GM21515 (cell line): ENCODE data around the gene IRS2.

Experiments
- ATAC-seq: cut with Tn5 transposase; IDR thresholded peaks from one replicate; pipeline ENCODE4 v1.9.1; 2021; ENCODE audit not compliant: unreplicated experiment

Gene IRS2

DNA sequence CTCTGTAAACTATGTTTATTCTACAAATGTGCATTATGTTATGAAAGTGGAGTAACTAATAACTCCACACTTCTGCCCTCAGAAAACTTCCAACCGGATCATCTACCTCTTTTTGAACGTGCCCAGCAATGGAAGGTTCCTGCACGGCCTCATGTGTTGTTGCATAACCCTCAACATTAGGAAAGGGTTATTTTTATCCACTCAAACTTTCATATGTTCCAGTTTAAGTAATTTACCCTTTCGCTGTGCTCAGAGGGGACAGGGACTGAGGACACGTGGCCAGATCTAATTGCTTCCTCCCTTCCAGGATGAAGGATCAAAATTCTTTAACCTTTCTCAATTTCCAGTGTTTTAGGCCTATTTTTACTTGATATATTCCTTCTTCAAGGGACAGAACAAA, 29.6 kb downstream of the IRS2 start:
- ATAC-seq, result no peak

DNA sequence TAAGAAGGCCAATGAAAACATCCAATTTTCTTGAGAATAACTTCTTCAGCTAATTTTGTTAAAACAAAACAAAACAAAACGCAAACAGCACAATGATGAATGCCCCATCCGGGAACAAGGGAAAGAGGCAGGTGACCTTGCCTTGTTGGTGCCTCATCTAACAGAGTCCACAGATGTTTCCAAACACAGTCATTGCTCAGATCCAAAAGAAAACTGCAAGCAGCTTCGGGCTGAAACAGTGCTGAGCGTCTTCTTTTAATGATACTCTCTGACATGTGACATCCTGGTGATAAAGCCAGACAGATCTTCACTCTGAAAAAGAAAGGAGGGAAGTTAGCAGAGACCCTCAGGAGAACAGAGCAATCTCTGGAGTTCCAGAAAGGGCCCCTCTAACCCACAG, 30.4 kb downstream of the IRS2 start:
- no peak for ATAC-seq

- no peak for ATAC-seq
Observed at GRCh38 chr13:109755551-109755950, 30.8 kb downstream of the IRS2 start.

DNA sequence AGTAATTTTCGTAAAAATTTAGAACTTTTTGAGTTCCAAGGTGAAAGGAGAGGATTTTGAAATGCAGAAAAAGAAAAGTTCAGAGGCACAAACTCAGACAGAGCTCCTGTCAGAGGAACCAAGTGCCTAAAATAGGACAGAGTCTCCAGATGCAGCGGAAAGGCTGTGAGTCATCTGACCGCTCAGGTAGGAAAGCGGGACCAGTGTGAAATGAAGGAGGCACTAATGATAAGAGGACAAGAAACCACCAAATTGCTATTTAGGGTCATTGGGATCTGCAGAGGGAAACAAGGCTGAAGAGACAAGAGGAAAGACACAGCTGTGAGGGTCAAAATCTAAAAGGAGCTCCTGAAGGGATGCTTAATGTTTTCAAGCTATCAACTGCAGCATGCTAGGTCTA, 34.9 kb downstream of the IRS2 start:
- ATAC-seq, result no peak

- ATAC-seq, result no peak
Observed at GRCh38 chr13:109750221-109750775, 36.1 kb downstream of the IRS2 start.

GRCh38 chr13:109749365-109749764, 37.0 kb downstream of the IRS2 start:
- no peak for ATAC-seq

GRCh38 chr13:109748677-109749076, 37.7 kb downstream of the IRS2 start:
- ATAC-seq, result no peak

- no peak for ATAC-seq
Observed at GRCh38 chr13:109747524-109747923, 38.9 kb downstream of the IRS2 start.

- ATAC-seq, result no peak
Observed at GRCh38 chr13:109746364-109746763, 40.0 kb downstream of the IRS2 start.

DNA sequence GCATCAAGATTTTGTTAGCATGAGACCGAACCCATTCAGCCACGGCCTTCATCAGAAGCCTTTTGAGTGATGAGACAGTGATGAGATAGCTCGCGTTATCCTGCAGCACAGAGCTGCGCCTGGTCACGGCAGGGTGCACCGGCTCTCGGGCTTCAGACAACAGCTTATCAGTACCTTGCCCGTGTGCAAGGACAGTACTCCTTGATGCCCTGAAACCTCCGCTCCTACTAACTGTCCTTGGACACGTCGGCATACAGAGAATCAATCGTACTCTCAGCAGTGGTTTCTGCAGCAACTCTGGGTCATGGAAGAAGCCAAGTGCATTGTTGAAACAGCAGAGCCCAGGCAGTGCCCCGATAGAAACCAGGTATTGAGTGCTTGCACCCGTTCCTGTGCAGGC, 40.7 kb downstream of the IRS2 start:
- ATAC-seq, result no peak

- ATAC-seq, result no peak
Observed at GRCh38 chr13:109745060-109745459, 41.3 kb downstream of the IRS2 start.

DNA sequence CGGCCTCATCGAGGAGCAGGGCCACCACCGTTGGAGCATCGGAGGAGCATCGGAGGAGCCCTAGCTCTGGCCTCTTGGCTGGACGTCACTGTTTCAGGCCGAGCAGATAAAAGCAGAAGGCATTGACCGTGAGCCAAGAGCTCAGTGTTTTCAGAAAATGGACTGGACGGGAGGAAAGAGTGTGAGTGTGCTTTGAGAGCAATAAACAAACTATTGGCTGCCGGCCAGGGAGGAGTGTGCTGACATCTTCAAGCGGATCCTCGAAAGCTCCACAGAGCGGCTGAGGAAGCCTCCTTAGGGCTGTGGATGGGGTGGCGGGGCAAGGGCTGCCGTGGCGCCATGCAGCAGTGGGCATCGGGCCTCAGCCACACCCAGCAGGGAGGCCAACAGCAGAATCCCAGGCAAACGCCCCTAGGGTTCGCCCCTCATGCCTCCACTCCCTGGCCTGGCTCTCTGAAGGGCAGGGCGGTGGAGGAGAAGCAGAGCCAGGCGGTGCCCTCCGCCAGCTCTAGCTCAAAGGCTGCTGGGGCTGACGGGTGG, 41.8 kb downstream of the IRS2 start:
- no peak for ATAC-seq

DNA sequence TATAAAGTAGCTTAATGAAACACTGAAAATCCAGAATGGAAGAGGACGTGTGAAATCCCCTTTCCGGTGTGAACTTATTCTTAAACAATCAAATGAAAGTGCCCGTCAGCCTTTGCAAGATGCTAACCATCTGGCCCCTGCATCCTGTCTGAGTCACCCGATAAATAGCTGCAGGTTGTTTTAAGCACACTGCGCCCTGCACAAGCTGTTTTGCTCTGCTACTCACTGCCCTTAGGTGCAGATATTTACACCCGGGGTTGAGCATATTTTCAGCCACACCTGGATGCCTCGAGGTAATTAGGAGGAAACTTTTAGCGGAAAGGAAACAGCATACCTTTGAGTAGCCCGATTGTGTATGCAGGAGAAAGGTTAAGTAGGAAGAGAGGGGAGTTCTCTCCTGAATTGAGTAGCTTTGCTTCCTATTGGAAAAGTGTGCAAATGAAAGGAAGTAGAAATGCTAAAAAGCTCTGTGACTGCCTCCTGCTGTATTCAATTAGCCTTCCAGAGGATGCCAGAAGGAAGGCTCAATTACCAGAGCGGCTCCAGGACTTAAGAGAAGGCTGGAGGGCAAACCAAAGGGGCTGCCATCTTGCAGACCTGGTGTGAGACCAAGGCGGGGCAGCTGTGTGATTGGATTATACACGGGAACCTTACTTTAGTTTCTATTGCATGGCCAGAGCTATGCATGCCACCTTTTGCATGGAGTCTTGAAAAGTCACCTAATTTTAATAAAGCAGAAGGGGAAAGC, 42.5 kb downstream of the IRS2 start:
- ATAC-seq, result no peak

GRCh38 chr13:109741966-109742365, 44.4 kb downstream of the IRS2 start:
- no peak for ATAC-seq

DNA sequence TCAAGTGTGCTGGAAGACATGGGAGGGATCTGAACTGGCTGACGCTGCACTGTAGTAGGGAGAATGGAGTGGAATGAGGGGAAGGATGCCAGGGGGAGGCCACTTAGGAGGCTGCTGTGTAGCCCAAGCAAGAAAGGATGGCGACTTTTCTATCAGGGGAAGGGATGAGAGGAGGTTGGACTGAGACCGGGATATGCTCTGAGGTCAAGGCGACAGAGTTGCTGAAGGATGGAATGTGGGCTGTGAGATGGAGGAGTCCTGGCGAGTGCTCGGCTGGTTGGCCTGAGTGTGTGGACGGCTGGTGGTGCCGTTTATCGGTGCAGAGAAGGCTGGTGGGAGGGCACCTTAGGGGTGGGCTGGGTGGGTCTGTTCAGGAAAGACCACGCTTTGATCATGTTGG, 45.7 kb downstream of the IRS2 start:
- no peak for ATAC-seq

DNA sequence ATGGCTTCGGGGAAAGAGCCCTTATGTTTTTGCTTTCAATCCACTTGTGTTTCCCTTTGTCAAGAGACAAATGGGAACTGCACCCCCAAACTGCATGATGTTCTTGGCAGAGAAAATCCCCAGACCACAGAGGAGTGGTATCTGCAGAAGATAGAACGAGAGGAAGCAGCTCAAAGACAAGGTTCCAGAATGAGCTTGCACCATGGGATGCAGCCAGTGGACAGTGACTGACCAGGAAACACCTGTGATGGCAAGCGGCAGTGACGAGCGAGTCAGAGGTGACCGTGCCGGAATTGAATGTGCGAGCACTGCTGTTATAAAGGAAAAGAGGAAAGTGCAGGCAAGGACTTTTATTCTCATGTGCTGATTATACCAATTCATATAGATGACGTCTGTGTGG, 46.3 kb downstream of the IRS2 start:
- ATAC-seq, result no peak

- ATAC-seq, result no peak
Observed at GRCh38 chr13:109738298-109738746, 48.1 kb downstream of the IRS2 start.

- ATAC-seq, result no peak
Observed at GRCh38 chr13:109737606-109738005, 48.8 kb downstream of the IRS2 start.

GRCh38 chr13:109737046-109737573, 49.3 kb downstream of the IRS2 start:
- ATAC-seq, result no peak

DNA sequence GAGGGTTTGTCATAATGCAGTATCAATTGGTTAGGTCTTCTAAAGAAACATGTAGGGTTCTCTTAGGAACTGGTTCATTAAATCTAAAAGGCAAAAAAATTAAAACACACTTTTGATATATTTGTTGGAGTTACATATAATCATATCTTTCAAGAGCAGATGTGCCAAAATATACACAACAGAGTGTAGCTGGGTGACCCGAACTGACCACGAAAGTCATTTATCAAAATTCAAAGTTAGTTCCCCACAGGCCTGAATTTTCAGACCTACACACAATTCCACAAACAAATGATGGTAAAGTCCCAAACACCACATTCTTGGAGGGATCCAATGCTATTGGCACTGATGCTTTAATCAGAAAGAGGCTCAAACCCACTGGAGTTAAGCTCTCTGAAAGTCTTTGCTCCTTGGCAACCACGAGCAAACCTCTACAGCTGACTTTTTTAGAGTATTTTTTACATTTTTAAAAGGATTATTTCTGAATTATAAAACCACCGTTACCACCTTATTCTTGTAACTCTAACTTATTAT, 50.9 kb downstream of the IRS2 start:
- ATAC-seq, result no peak

DNA sequence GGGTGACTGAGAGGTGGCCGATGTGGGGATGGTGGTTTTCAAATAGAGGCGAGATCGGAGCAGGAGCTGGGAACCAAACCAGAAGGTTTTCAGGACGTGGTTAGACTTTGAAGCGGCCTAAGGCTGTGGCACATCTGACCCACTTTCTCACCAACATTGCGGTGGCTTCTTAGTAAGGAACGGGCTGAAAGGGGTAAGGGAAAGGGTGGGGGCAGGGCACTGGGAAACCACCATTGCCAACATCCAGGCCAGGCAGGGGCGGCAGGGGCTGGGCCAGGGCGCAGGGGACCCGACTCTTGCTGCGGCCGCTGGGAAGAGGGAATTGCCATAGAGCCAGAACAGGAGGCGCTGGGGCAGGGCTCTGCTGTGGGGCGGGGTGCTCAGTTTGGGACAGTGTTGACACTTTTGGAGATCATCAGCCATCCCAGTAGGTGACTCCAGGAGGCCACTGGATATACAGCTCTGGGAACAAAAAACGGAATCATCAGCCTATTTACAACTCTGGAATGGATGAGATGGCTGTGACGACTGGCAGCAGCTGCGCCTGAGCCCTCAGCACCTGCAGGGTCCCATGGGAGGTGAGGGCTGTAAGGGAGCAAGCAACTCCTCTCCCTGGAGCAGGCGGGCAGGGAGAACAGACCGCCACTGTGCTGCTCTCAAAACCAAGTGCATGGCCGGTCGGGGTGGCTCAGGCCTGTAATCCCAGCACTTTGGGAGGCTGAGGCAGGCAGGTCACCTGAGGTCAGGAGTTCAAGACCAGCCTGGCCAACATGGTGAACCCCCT, 52.2 kb downstream of the IRS2 start:
- ATAC-seq, result no peak
